Neuronal stem cell (in vitro differentiated cells): ENCODE data around the gene PDE7B.

Experiments
- DNase-seq: peaks from one replicate; pipeline ENCODE4 v3.0.0-alpha.2; 2013; ENCODE audit warnings: low spot score
- H2AFZ ChIP-seq: one replicate; pipeline ENCODE4 v1.6.1; 2013; ENCODE audit warnings: mild to moderate bottlenecking, low read length, inconsistent platforms
- H2AK5ac ChIP-seq: 2 replicates; pipeline ENCODE4 v1.6.1; 2013; ENCODE audit warnings: low read depth, mild to moderate bottlenecking, inconsistent platforms, low read length, moderate library complexity, mixed read lengths
- H2BK120ac ChIP-seq: 2 replicates; pipeline ENCODE4 v1.6.1; 2013; ENCODE audit warnings: low read depth, mild to moderate bottlenecking, inconsistent platforms, low read length, moderate library complexity, mixed read lengths
- H2BK12ac ChIP-seq: one replicate; pipeline ENCODE4 v1.6.1; 2013; ENCODE audit warnings: low read length, inconsistent platforms
- H2BK15ac ChIP-seq: 2 replicates; pipeline ENCODE4 v1.6.1; 2013; ENCODE audit warnings: mild to moderate bottlenecking, low read length, inconsistent platforms, mixed read lengths
- H2BK5ac ChIP-seq: one replicate; pipeline ENCODE4 v1.6.1; 2013; ENCODE audit warnings: inconsistent platforms, mild to moderate bottlenecking, low read length, moderate library complexity
- H3K14ac ChIP-seq: one replicate; pipeline ENCODE4 v1.6.1; 2013; ENCODE audit warnings: low read length, inconsistent platforms
- H3K18ac ChIP-seq: 2 replicates; pipeline ENCODE4 v1.6.1; 2013; ENCODE audit warnings: low read length, inconsistent platforms
- H3K23ac ChIP-seq: 2 replicates; pipeline ENCODE4 v1.6.1; 2013; ENCODE audit warnings: low read depth, mild to moderate bottlenecking, mixed read lengths, low read length, inconsistent platforms; ENCODE audit not compliant: poor library complexity
- H3K27ac ChIP-seq: replicated peaks from 3 replicates; pipeline ENCODE4 v1.5.1; 2013; ENCODE audit warnings: low read length, inconsistent platforms
- H3K27me3 ChIP-seq, 3 experiments: 2 replicates each; pipeline ENCODE4 v1.6.1; 2013; ENCODE audit warnings: low read length in 3 of 3, mild to moderate bottlenecking in 2 of 3, inconsistent platforms in 1 of 3, low read depth in 1 of 3, mixed read lengths in 1 of 3, moderate library complexity in 1 of 3; ENCODE audit not compliant: control insufficient read depth in 3 of 3, insufficient read depth in 3 of 3
- H3K36me3 ChIP-seq, 2 donors: replicated peaks in 1 of 2; 2 replicates each; pipeline ENCODE4 v1.6.1; 2013; ENCODE audit warnings: low read length in 2 of 2; ENCODE audit not compliant: control insufficient read depth in 2 of 2, insufficient read depth in 2 of 2
- H3K4ac ChIP-seq: 2 replicates; pipeline ENCODE4 v1.6.1; 2013; ENCODE audit warnings: inconsistent platforms, mild to moderate bottlenecking, low read length, moderate library complexity
- H3K4me1 ChIP-seq, 2 donors: 1 replicate in 1 of 2; 2 replicates in 1 of 2; pipeline ENCODE4 v1.6.1; 2013; ENCODE audit warnings: low read length in 2 of 2, low read depth in 1 of 2; ENCODE audit not compliant: control insufficient read depth in 2 of 2, insufficient read depth in 1 of 2
- H3K4me2 ChIP-seq: one replicate; pipeline ENCODE4 v1.6.1; 2013; ENCODE audit warnings: mild to moderate bottlenecking, low read length, inconsistent platforms; ENCODE audit not compliant: insufficient read depth, poor library complexity, severe bottlenecking
- H3K4me3 ChIP-seq, 2 donors: 2 replicates each; pipeline ENCODE4 v1.5.1; 2013; ENCODE audit warnings: low read length in 2 of 2, mild to moderate bottlenecking in 2 of 2, inconsistent platforms in 1 of 2, moderate library complexity in 1 of 2
- H3K79me1 ChIP-seq: one replicate; pipeline ENCODE4 v1.6.1; 2013; ENCODE audit warnings: low read depth, mild to moderate bottlenecking, inconsistent platforms, low read length, moderate library complexity
- H3K9ac ChIP-seq: one replicate; pipeline ENCODE4 v1.6.1; 2013; ENCODE audit warnings: mild to moderate bottlenecking, low read depth, low read length, inconsistent platforms; ENCODE audit not compliant: poor library complexity
- H3K9me3 ChIP-seq, 2 donors: replicated peaks in 1 of 2; 2 replicates each; pipeline versions ENCODE3 to v1.6.1; 2013; ENCODE audit warnings: low read length in 2 of 2, mild to moderate bottlenecking in 2 of 2, inconsistent platforms in 1 of 2, low read depth in 1 of 2, mixed read lengths in 1 of 2, moderate library complexity in 1 of 2; ENCODE audit not compliant: control insufficient read depth in 2 of 2, insufficient read depth in 1 of 2
- H4K8ac ChIP-seq: one replicate; pipeline ENCODE4 v1.6.1; 2013; ENCODE audit warnings: low read depth, mild to moderate bottlenecking, inconsistent platforms, low read length, moderate library complexity
- H4K91ac ChIP-seq: one replicate; pipeline ENCODE4 v1.6.1; 2013; ENCODE audit warnings: low read length, low read depth, mild to moderate bottlenecking, inconsistent platforms; ENCODE audit not compliant: poor library complexity
- WGBS, 2 donors: extraction: QIAGEN DNeasy Blood & Tissue Kit; methylation state at CpG; one replicate each; pipeline ENCODE4 v1.1.7; 2013; ENCODE audit warnings: missing lambda C conversion rate in 2 of 2, mixed read lengths in 1 of 2; ENCODE audit not compliant: insufficient read length in 2 of 2, insufficient replicate concordance in 1 of 2; ENCODE audit errors: extremely low coverage in 2 of 2; 5-methylcytosine and 5-hydroxymethylcytosine counted together

Gene PDE7B

DNA sequence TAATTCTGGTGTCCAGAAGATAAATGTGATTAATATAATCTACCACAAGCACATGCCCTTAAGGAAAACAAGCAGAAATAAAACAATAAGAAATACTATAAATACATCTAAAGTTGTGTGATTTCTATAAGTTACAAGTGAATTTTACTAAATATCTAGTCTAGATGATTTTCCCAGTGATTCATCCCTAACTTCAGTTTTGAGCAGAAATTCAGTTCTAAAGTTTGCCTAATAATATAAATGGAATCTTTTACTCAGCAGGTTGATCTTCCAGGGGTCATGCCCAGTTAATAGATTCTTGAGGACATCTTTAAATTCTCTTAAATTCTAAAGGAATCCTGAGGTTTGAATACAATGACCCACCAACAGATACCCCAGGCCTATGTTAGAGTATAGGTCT is 37.3 kb downstream of the PDE7B start:
- no peak overlapping the region for H3K18ac ChIP-seq
- no peak overlapping the region for H3K27ac ChIP-seq
- no peak overlapping the region for H2BK12ac ChIP-seq
- H3K36me3 ChIP-seq = no peaks in the 10 kb centered on the region
- no peaks in the 10 kb centered on the region for H3K9me3 ChIP-seq
- no peak overlapping the region for H3K9ac ChIP-seq
- H3K4me3 ChIP-seq = no peak overlapping the region
- no peak overlapping the region for H2BK120ac ChIP-seq
- H4K8ac ChIP-seq = no peak overlapping the region
- no peak overlapping the region for H3K4ac ChIP-seq
- no peak overlapping the region for H3K4me2 ChIP-seq
- no peak overlapping the region for H3K14ac ChIP-seq
- no peak overlapping the region for H4K91ac ChIP-seq
- no peak overlapping the region for H2AK5ac ChIP-seq
- H2AFZ ChIP-seq = no peak overlapping the region
- H3K27me3 ChIP-seq = no peaks in the 10 kb centered on the region
- no peak overlapping the region for H3K23ac ChIP-seq
- H2BK15ac ChIP-seq = no peak overlapping the region
- H3K4me1 ChIP-seq = no peaks in the 10 kb centered on the region
- DNase-seq = no peak
- no peak overlapping the region for H2BK5ac ChIP-seq
- no peaks in the 10 kb centered on the region for H3K79me1 ChIP-seq

DNA sequence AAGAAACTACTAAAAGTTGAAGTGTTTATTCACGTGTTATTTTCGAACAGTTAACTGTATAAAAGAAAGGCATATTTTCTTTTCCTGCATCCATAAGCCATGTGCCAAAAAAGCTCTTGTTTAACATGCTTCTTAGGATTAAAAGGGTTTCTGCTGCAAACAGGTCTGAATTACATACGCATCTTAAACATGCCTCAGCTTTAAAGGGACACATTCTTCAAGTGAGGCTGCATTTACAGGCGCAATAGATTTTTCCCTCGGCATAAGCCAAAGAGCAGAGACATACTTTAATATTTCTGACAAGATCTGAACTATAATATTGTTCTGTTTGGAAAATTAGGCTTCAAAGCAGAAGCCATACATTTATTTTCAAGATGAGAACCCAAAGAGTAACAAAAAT is 39.4 kb downstream of the PDE7B start:
- Histone ChIP-seq H3K36me3 (no peaks in the 10 kb centered on the region), H3K4ac (no peak overlapping the region), H2BK15ac (no peak overlapping the region), H3K9me3 (no peaks in the 10 kb centered on the region), H2BK120ac (no peak overlapping the region), H2BK12ac (no peak overlapping the region), H3K4me3 (no peak overlapping the region), H2AFZ (no peak overlapping the region), H3K27ac (no peak overlapping the region), H3K9ac (no peak overlapping the region), H3K14ac (no peak overlapping the region), H4K91ac (no peak overlapping the region), H3K79me1 (no peaks in the 10 kb centered on the region), H3K27me3 (no peaks in the 10 kb centered on the region), H3K23ac (no peak overlapping the region), H3K4me2 (no peak overlapping the region), H3K18ac (no peak overlapping the region), H2BK5ac (no peak overlapping the region), H2AK5ac (no peak overlapping the region), H4K8ac (no peak overlapping the region), H3K4me1 (no peaks in the 10 kb centered on the region)
- no CpG with 5 or more reads among the region's 5 CpGs for WGBS, 2 donors
- DNase-seq = no peak

GRCh38 chr6:135891710-135892109 is 40.2 kb downstream of the PDE7B start:
- no peak overlapping the region for H3K27ac ChIP-seq
- no peaks in the 10 kb centered on the region for H3K36me3 ChIP-seq
- H4K91ac ChIP-seq = no peak overlapping the region
- no peaks in the 10 kb centered on the region for H3K9me3 ChIP-seq
- H3K14ac ChIP-seq = no peak overlapping the region
- no peak overlapping the region for H2BK12ac ChIP-seq
- H4K8ac ChIP-seq = no peak overlapping the region
- H2BK15ac ChIP-seq = no peak overlapping the region
- H3K18ac ChIP-seq = no peak overlapping the region
- H3K9ac ChIP-seq = no peak overlapping the region
- H3K79me1 ChIP-seq = no peaks in the 10 kb centered on the region
- no peaks in the 10 kb centered on the region for H3K27me3 ChIP-seq
- H3K4me1 ChIP-seq = no peaks in the 10 kb centered on the region
- DNase-seq = no peak
- H3K4ac ChIP-seq = no peak overlapping the region
- H3K4me3 ChIP-seq = no peak overlapping the region
- H3K23ac ChIP-seq = no peak overlapping the region
- no peak overlapping the region for H2AFZ ChIP-seq
- no peak overlapping the region for H2AK5ac ChIP-seq
- no peak overlapping the region for H2BK5ac ChIP-seq
- no peak overlapping the region for H3K4me2 ChIP-seq
- H2BK120ac ChIP-seq = no peak overlapping the region

GRCh38 chr6:135895231-135895911 is 43.9 kb downstream of the PDE7B start:
- Histone ChIP-seq H4K8ac (no peak overlapping the region), H2BK5ac (no peak overlapping the region), H4K91ac (no peak overlapping the region), H3K4ac (no peak overlapping the region), H3K36me3 (no peaks in the 10 kb centered on the region), H3K4me2 (no peak overlapping the region), H3K9me3 (no peaks in the 10 kb centered on the region), H2BK12ac (no peak overlapping the region), H3K79me1 (no peaks in the 10 kb centered on the region), H3K27ac (no peak overlapping the region), H3K4me1 (no peaks in the 10 kb centered on the region), H2BK120ac (no peak overlapping the region), H3K18ac (no peak overlapping the region), H3K27me3 (no peaks in the 10 kb centered on the region), H2AFZ (no peak overlapping the region), H2AK5ac (no peak overlapping the region), H3K14ac (no peak overlapping the region), H3K9ac (no peak overlapping the region), H3K23ac (no peak overlapping the region), H3K4me3 (no peak overlapping the region), H2BK15ac (no peak overlapping the region)
- no peak for DNase-seq
- WGBS, 2 donors = no CpG with 5 or more reads among the region's 8 CpGs
